GM23338 (cell line): ENCODE results near the gene OSBPL10. TPM values are rescaled to one million over a fixed set of nuclear protein-coding genes. Genes with fewer than 3 reads are reported as not detected.

Source experiments
- ATAC-seq: fragments of 200-7000 bp; cut with Tn5 transposase; 3 replicates; pipeline ENCODE4 v1.9.1; 2020
- DNase-seq: peaks from one replicate; pipeline ENCODE4 v3.0.0-alpha.2; 2015; ENCODE audit warnings: low spot score
- H2AFZ ChIP-seq: fragments of 200-600 bp; sonication (generic); 2 replicates; pipeline ENCODE4 v1.8.0; 2016; ENCODE audit warnings: antibody characterized with exemption, mild to moderate bottlenecking, moderate library complexity
- H3F3A ChIP-seq: fragments of 200-600 bp; sonication (generic); replicated peaks from 2 replicates; pipeline ENCODE4 v1.8.0; 2017; ENCODE audit warnings: antibody characterized with exemption, mixed run types, low read depth
- H3K27ac ChIP-seq: fragments of 200-600 bp; sonication (generic); 2 replicates; pipeline ENCODE4 v1.6.1; 2016; ENCODE audit warnings: low read depth
- H3K27me3 ChIP-seq: fragments of 200-600 bp; sonication (generic); 2 replicates; pipeline ENCODE4 v1.8.0; 2016; ENCODE audit warnings: mild to moderate bottlenecking, mixed run types, moderate library complexity; ENCODE audit not compliant: insufficient read depth
- H3K36me3 ChIP-seq: fragments of 200-600 bp; sonication (generic); 2 replicates; pipeline ENCODE4 v1.8.0; 2016; ENCODE audit warnings: mild to moderate bottlenecking; ENCODE audit not compliant: insufficient read depth
- H3K4me1 ChIP-seq: fragments of 200-600 bp; sonication (generic); 2 replicates; pipeline ENCODE4 v1.8.0; 2016; ENCODE audit warnings: mild to moderate bottlenecking, moderate library complexity; ENCODE audit not compliant: insufficient read depth
- H3K4me2 ChIP-seq: fragments of 200-600 bp; sonication (generic); 2 replicates; pipeline ENCODE4 v1.7.1; 2017; ENCODE audit warnings: mixed run types
- H3K4me3 ChIP-seq: fragments of 200-600 bp; sonication (generic); 2 replicates; pipeline ENCODE4 v1.6.1; 2016; ENCODE audit warnings: mixed run types
- H3K79me2 ChIP-seq: fragments of 200-600 bp; sonication (generic); replicated peaks from 2 replicates; pipeline ENCODE4 v1.8.0; 2017; ENCODE audit warnings: mild to moderate bottlenecking; ENCODE audit not compliant: insufficient read depth
- H3K9me2 ChIP-seq: fragments of 200-600 bp; sonication (generic); 2 replicates; pipeline ENCODE4 v1.8.0; 2017; ENCODE audit not compliant: insufficient read depth
- H4K20me1 ChIP-seq: fragments of 200-600 bp; sonication (generic); replicated peaks from 2 replicates; pipeline ENCODE4 v1.8.0; 2017; ENCODE audit warnings: mild to moderate bottlenecking; ENCODE audit not compliant: insufficient read depth
- H3K27ac Mint-ChIP-seq: 2 replicates; pipeline ENCODE4 v1.8.0; 2020; ENCODE audit warnings: inconsistent platforms, mild to moderate bottlenecking, moderate library complexity, mixed read lengths
- H3K27me3 Mint-ChIP-seq: 3 replicates; pipeline ENCODE4 v1.8.0; 2022; ENCODE audit warnings: low read depth, mild to moderate bottlenecking, moderate library complexity, mixed read lengths, inconsistent platforms; ENCODE audit not compliant: insufficient read depth, poor library complexity
- H3K36me3 Mint-ChIP-seq: 3 replicates; pipeline ENCODE4 v1.8.0; 2021; ENCODE audit warnings: low read depth, mild to moderate bottlenecking, inconsistent platforms, moderate library complexity, mixed read lengths
- H3K4me1 Mint-ChIP-seq: 3 replicates; pipeline ENCODE4 v1.8.0; 2020; ENCODE audit warnings: mild to moderate bottlenecking, inconsistent platforms, mixed read lengths
- H3K4me3 Mint-ChIP-seq: 3 replicates; pipeline ENCODE4 v1.8.0; 2021; ENCODE audit warnings: moderate library complexity, mild to moderate bottlenecking, inconsistent platforms, mixed read lengths
- H3K9me3 Mint-ChIP-seq: 3 replicates; pipeline ENCODE4 v1.8.0; 2020; ENCODE audit warnings: moderate library complexity, mild to moderate bottlenecking, inconsistent platforms, mixed read lengths
- CREB1 ChIP-seq: fragments of 250-450 bp; sonication (Bioruptor Pico); IDR thresholded peaks from 2 replicates; pipeline ENCODE4 v1.5.0; 2020; ENCODE audit warnings: low read depth, mild to moderate bottlenecking, moderate library complexity
- CTCF ChIP-seq, 2 experiments: fragments of 200-600 bp in 1 of 2; sonication (generic) in 1 of 2; conservative IDR thresholded peaks; 2 replicates each; pipeline versions ENCODE4 v1.5.1 to v1.6.1; 2016 to 2017; ENCODE audit warnings: antibody characterized with exemption in 2 of 2, low read depth in 2 of 2, mild to moderate bottlenecking in 2 of 2, moderate library complexity in 1 of 2
- ETS1 ChIP-seq: IDR thresholded peaks from 2 replicates; pipeline ENCODE4 v1.6.1; 2016; ENCODE audit warnings: antibody characterized with exemption
- EZH2 ChIP-seq: fragments of 200-600 bp; sonication (generic); IDR thresholded peaks from one replicate; pipeline ENCODE4 v1.8.0; 2017; ENCODE audit warnings: antibody characterized with exemption, mild to moderate bottlenecking, low read depth; ENCODE audit not compliant: unreplicated experiment
- EZH2phosphoT487 ChIP-seq: fragments of 200-600 bp; sonication (generic); IDR thresholded peaks from one replicate; pipeline ENCODE4 v1.8.1; 2018; ENCODE audit warnings: antibody characterized with exemption; ENCODE audit not compliant: unreplicated experiment
- JUNB ChIP-seq: IDR thresholded peaks from one replicate; pipeline ENCODE4 v1.6.1; 2016; ENCODE audit warnings: antibody characterized with exemption; ENCODE audit not compliant: unreplicated experiment
- NANOG ChIP-seq: IDR thresholded peaks from 2 replicates; pipeline ENCODE4 v1.6.1; 2016; ENCODE audit warnings: antibody characterized with exemption, borderline replicate concordance
- POLR2AphosphoS5 ChIP-seq: IDR thresholded peaks from 2 replicates; pipeline ENCODE4 v1.6.1; 2016; ENCODE audit warnings: antibody characterized with exemption, low read depth
- REST ChIP-seq: IDR thresholded peaks from one replicate; pipeline ENCODE4 v1.6.1; 2018; ENCODE audit warnings: antibody characterized with exemption; ENCODE audit not compliant: unreplicated experiment
- STAT1 ChIP-seq: IDR thresholded peaks from one replicate; pipeline ENCODE4 v1.6.1; 2016; ENCODE audit warnings: antibody characterized with exemption; ENCODE audit not compliant: unreplicated experiment
- ZNF114 ChIP-seq: fragments of 250-450 bp; sonication (Bioruptor Pico); IDR thresholded peaks from 2 replicates; pipeline ENCODE4 v1.5.0; 2020; ENCODE audit warnings: mild to moderate bottlenecking, moderate library complexity
- ZNF331 ChIP-seq: fragments of 250-450 bp; sonication (Bioruptor Pico); IDR thresholded peaks from 2 replicates; pipeline ENCODE4 v1.5.0; 2020; ENCODE audit warnings: low read depth, mild to moderate bottlenecking, moderate library complexity
- polyA plus RNA-seq: library from polyadenylated mRNA; unstranded; fragments of >200 nt; fragmentation: Nextera tagmentation; extraction: Ambion mirVana; gene quantifications from 2 replicates; pipeline ENCODE4 v1.2.1, GENCODE V29; 2016
- total RNA-seq: library from RNA; depleted of rRNA; stranded (reverse); fragments of >200 nt; shearing (Covaris generic); gene quantifications from 2 replicates; pipeline ENCODE4 v1.2.3, GENCODE V29; 2014

OSBPL10 gene
- total and polyA plus RNA-seq, 2 experiments from 2014 or later = 23.8 to 149 TPM

GRCh38 chr3:32021748-32022147, 40.7 kb upstream of the OSBPL10 start:
- H3K4me1 Mint-ChIP-seq = peaks cover 4% of the 10 kb centered on the region
- no peak for ATAC-seq
- TF ChIP-seq EZH2phosphoT487 (no peak), ETS1 (no peak), CTCF (conservative IDR thresholded peaks at IDR 0.05; ENCODE audit: low read depth in 2 of 2) (no peak), REST (no peak), EZH2 (no peak), STAT1 (no peak), ZNF331 (CRISPR knock-in tag) (no peak), POLR2AphosphoS5 (no peak), CREB1 (no peak), JUNB (no peak), ZNF114 (no peak), NANOG (no peak)
- no peaks in the 10 kb centered on the region for H3K9me2 ChIP-seq
- H3K4me2 ChIP-seq = no peak overlapping the region
- no peaks in the 10 kb centered on the region for H3K36me3 Mint-ChIP-seq
- no peak overlapping the region for H3K4me3 ChIP-seq
- no peak overlapping the region for H3K27ac ChIP-seq
- no peak overlapping the region for H3K27ac Mint-ChIP-seq
- H3K27me3 Mint-ChIP-seq = no peaks in the 10 kb centered on the region
- no peaks in the 10 kb centered on the region for H3F3A ChIP-seq
- no peak overlapping the region for H2AFZ ChIP-seq
- H3K27me3 ChIP-seq = no peaks in the 10 kb centered on the region
- H3K4me3 Mint-ChIP-seq = no peak overlapping the region
- H3K36me3 ChIP-seq = no peaks in the 10 kb centered on the region
- no peaks in the 10 kb centered on the region; the same call in 1 of the 2 replicates for H3K4me1 ChIP-seq
- H4K20me1 ChIP-seq = no peaks in the 10 kb centered on the region
- no peak for DNase-seq
- no peaks in the 10 kb centered on the region for H3K79me2 ChIP-seq
- no peaks in the 10 kb centered on the region for H3K9me3 Mint-ChIP-seq
